NCI-H82 treated with DMSO at 0.1 percent for 48 hours (cell line): ENCODE data around the gene PLEKHG3.
A peak's percentile ranks its signal among the peaks of the same experiment; 100 is the strongest.

Experiments
- DNase-seq: peaks from one replicate; lab custom pipeline; 2025; ENCODE audit not compliant: unreplicated experiment; lab: John Stamatoyannopoulos, UW

The PLEKHG3 gene

GRCh38 chr14:64743061-64743460 is 38.8 kb downstream of the PLEKHG3 start:
- no peak for DNase-seq

GRCh38 chr14:64745511-64746091 is 41.4 kb downstream of the PLEKHG3 start:
- DNase-seq = no peak

- no peak for DNase-seq
Observed at GRCh38 chr14:64746298-64747250, 42.4 kb downstream of the PLEKHG3 start.

- DNase-seq = no peak
Observed at GRCh38 chr14:64747327-64747726, 43.1 kb downstream of the PLEKHG3 start.

- DNase-seq = no peak
Observed at GRCh38 chr14:64748521-64748920, 44.3 kb downstream of the PLEKHG3 start.

- no peak for DNase-seq
Observed at GRCh38 chr14:64748995-64749714, 44.9 kb downstream of the PLEKHG3 start.

- DNase-seq = no peak
Observed at GRCh38 chr14:64752909-64753308, 48.7 kb downstream of the PLEKHG3 start.

- DNase-seq = no peak
Observed at GRCh38 chr14:64753374-64753773, 49.1 kb downstream of the PLEKHG3 start.

GRCh38 chr14:64753999-64754398 is 49.8 kb downstream of the PLEKHG3 start:
- no peak for DNase-seq

GRCh38 chr14:64754685-64755084 is 50.5 kb downstream of the PLEKHG3 start:
- DNase-seq = no peak

GRCh38 chr14:64755781-64756221 is 51.6 kb downstream of the PLEKHG3 start:
- DNase-seq = no peak

GRCh38 chr14:64756712-64757111 is 52.5 kb downstream of the PLEKHG3 start:
- no peak for DNase-seq

- no peak for DNase-seq
Observed at GRCh38 chr14:64757601-64758000, 53.4 kb downstream of the PLEKHG3 start.

- no peak for DNase-seq
Observed at GRCh38 chr14:64758025-64758521, 53.8 kb downstream of the PLEKHG3 start.

- no peak for DNase-seq
Observed at GRCh38 chr14:64758691-64759554, 54.7 kb downstream of the PLEKHG3 start.

- DNase-seq = no peak
Observed at GRCh38 chr14:64759555-64759938, 55.3 kb downstream of the PLEKHG3 start.

- peak; percentile 1 for DNase-seq
Observed at GRCh38 chr14:64760146-64760755, 56.0 kb downstream of the PLEKHG3 start.

GRCh38 chr14:64760916-64761315 is 56.7 kb downstream of the PLEKHG3 start:
- DNase-seq = peak; percentile 3

GRCh38 chr14:64761441-64762043 is 57.3 kb downstream of the PLEKHG3 start:
- DNase-seq = no peak
